Endothelial cell of umbilical vein (primary cell): ENCODE data around the gene ADGRG7. TPM values are rescaled to one million over a fixed set of nuclear protein-coding genes. Genes with fewer than 3 reads are reported as not detected.

ENCODE experiments used
- BruUV-seq: library from RNA; stranded (reverse); fragments of 400-500 nt; replicated peaks from 2 replicates; lab custom pipeline; 2021; lab: Mats Ljungman, UMichigan
- CTCF ChIA-PET: fragments of 300-600, 350-600 bp; sonication (Branson Sonifier 250); formaldehyde crosslinking; loops from one replicate; lab custom pipeline; 2021; ENCODE audit warnings: antibody characterized with exemption, inconsistent platforms; lab: Charles Lee
- POLR2A ChIA-PET: fragments of 300-600, 350-600 bp; sonication (Branson Sonifier 250); formaldehyde crosslinking; loops from one replicate; lab custom pipeline; 2021; ENCODE audit warnings: antibody characterized with exemption, inconsistent platforms; lab: Charles Lee
- DNase-seq: peaks from one replicate; pipeline ENCODE4 v3.0.0-alpha.2; 2011; ENCODE audit warnings: low read depth, low spot score
- FAIRE-seq: peaks from 2 replicates; lab custom pipeline; 2011; peaks lifted over from hg19 to GRCh38; lab: Jason Lieb, UNC
- H2AFZ ChIP-seq: 2 replicates; pipeline ENCODE4 v1.6.0; 2012; ENCODE audit warnings: low read depth, low read length, control low read depth, inconsistent platforms
- H3K27ac ChIP-seq: 2 replicates; pipeline ENCODE4 v1.5.1; 2011; ENCODE audit warnings: low read depth, mild to moderate bottlenecking, control low read depth, low read length, moderate library complexity; ENCODE audit not compliant: insufficient read depth
- H3K27me3 ChIP-seq, 2 experiments: 2 replicates each; pipeline versions ENCODE4 v1.6.0 to v1.6.1; 2011; ENCODE audit warnings: low read length in 2 of 2, mixed read lengths in 1 of 2; ENCODE audit not compliant: control insufficient read depth in 2 of 2, insufficient read depth in 2 of 2
- H3K36me3 ChIP-seq, 2 experiments: 2 replicates in 1 of 2; 3 replicates in 1 of 2; pipeline ENCODE4 v1.5.1; 2011; ENCODE audit warnings: low read length in 2 of 2, mild to moderate bottlenecking in 1 of 2, moderate library complexity in 1 of 2; ENCODE audit not compliant: control insufficient read depth in 2 of 2, insufficient read depth in 2 of 2; ENCODE audit errors: extremely low read depth in 1 of 2
- H3K4me1 ChIP-seq: 3 replicates; pipeline ENCODE4 v1.5.1; 2011; ENCODE audit warnings: mild to moderate bottlenecking, low read length; ENCODE audit not compliant: control insufficient read depth, insufficient read depth; ENCODE audit errors: extremely low read depth
- H3K4me2 ChIP-seq: 2 replicates; pipeline ENCODE4 v1.6.1; 2011; ENCODE audit warnings: low read length, control low read depth, mixed read lengths; ENCODE audit not compliant: insufficient read depth
- H3K4me3 ChIP-seq, 3 experiments: fragments of 200-600 bp in 1 of 3; sonication (generic), shearing (Covaris generic) in 1 of 3; replicated peaks in 1 of 3; 2 replicates each; pipeline ENCODE4 v1.5.1; 2011 to 2016; ENCODE audit warnings: control low read depth in 3 of 3, low read length in 3 of 3, mild to moderate bottlenecking in 2 of 3, inconsistent platforms in 1 of 3, low read depth in 1 of 3, moderate library complexity in 1 of 3; ENCODE audit not compliant: insufficient read depth in 1 of 3
- H3K79me2 ChIP-seq: 2 replicates; pipeline ENCODE4 v1.6.0; 2012; ENCODE audit warnings: low read length, inconsistent platforms; ENCODE audit not compliant: control insufficient read depth, insufficient read depth
- H3K9ac ChIP-seq: replicated peaks from 2 replicates; pipeline ENCODE3; 2011; ENCODE audit warnings: low read length, control low read depth; ENCODE audit not compliant: insufficient read depth; ENCODE audit errors: extremely low read depth
- H3K9me1 ChIP-seq: replicated peaks from 3 replicates; pipeline ENCODE4 v1.6.0; 2011; ENCODE audit warnings: mild to moderate bottlenecking, low read length; ENCODE audit not compliant: control insufficient read depth, insufficient read depth; ENCODE audit errors: extremely low read depth
- H3K9me3 ChIP-seq: replicated peaks from 2 replicates; pipeline ENCODE4 v1.5.1; 2012; ENCODE audit warnings: low read length, inconsistent platforms; ENCODE audit not compliant: control insufficient read depth, insufficient read depth
- H4K20me1 ChIP-seq: replicated peaks from 2 replicates; pipeline ENCODE3; 2011; ENCODE audit warnings: mild to moderate bottlenecking, low read length; ENCODE audit not compliant: control insufficient read depth, insufficient read depth; ENCODE audit errors: extremely low read depth
- CTCF ChIP-seq, 2 donors: IDR thresholded peaks; 1 replicate in 1 of 2; 2 replicates in 1 of 2; pipeline ENCODE4 v1.5.1; 2011; ENCODE audit warnings: low read length in 2 of 2, mild to moderate bottlenecking in 2 of 2, moderate library complexity in 2 of 2, control low read depth in 1 of 2, inconsistent platforms in 1 of 2, low read depth in 1 of 2; ENCODE audit not compliant: insufficient read depth in 1 of 2; ENCODE audit errors: extremely low read depth in 1 of 2
- EZH2 ChIP-seq: IDR thresholded peaks from 2 replicates; pipeline ENCODE4 v1.6.1; 2012; ENCODE audit warnings: borderline replicate concordance, low read depth, mild to moderate bottlenecking, moderate library complexity, low read length, inconsistent platforms; ENCODE audit not compliant: severe bottlenecking
- FOS ChIP-seq: IDR thresholded peaks from 2 replicates; pipeline ENCODE4 v1.6.1; 2011; ENCODE audit warnings: mild to moderate bottlenecking, low read length, moderate library complexity, borderline replicate concordance; ENCODE audit not compliant: insufficient read depth
- JUN ChIP-seq: IDR thresholded peaks from 2 replicates; pipeline ENCODE4 v1.6.1; 2011; ENCODE audit warnings: borderline replicate concordance, low read depth; ENCODE audit not compliant: insufficient read length, insufficient read depth
- POLR2A ChIP-seq: IDR thresholded peaks from 2 replicates; pipeline ENCODE4 v1.6.1; 2012; ENCODE audit warnings: low read depth, mild to moderate bottlenecking, control low read depth, low read length
- dilution Hi-C: fragments of 300-500 bp; cut with MboI; formaldehyde crosslinking; loops from one replicate; pipeline ENCODE4 v1.15.0; 2019; ENCODE audit warnings: low sequenced_read_pairs; ENCODE audit not compliant: extremely low pct_ligation_motif_present
- intact Hi-C: fragments of 100-400 bp; cut with micrococcal nuclease; formaldehyde crosslinking; loops from one replicate; pipeline ENCODE4 v1.10.0; 2022
- polyA plus RNA-seq, 4 experiments: library from polyadenylated mRNA; depleted of rRNA in 3 of 4; stranded (reverse) in 3 of 4; unstranded in 1 of 4; fragments of >200 nt; gene quantifications; 2 replicates each; pipeline versions ENCODE4 v1.2.1 to v1.2.3, GENCODE V29; 2011 to 2012; ENCODE audit warnings: missing spikeins in 1 of 4
- total RNA-seq: library from RNA; stranded (reverse); gene quantifications from 2 replicates; pipeline ENCODE4 v1.2.3, GENCODE V29; 2021

The ADGRG7 gene
- total and polyA plus RNA-seq, 2 donors (not counting 3 experiments of a cell fraction or from before 2014, with no cell fraction given) = not detected

- Histone ChIP-seq H3K9ac (no peak overlapping the region), H3K4me1 (no peaks in the 10 kb centered on the region), H2AFZ (no peak overlapping the region), H3K27me3 (peaks cover 2 to 7% of the 10 kb centered on the region in 2 experiments), H3K9me1 (no peaks in the 10 kb centered on the region), H3K4me3 (no peak overlapping the region), H3K27ac (no peak overlapping the region), H3K36me3 (no peaks in the 10 kb centered on the region), H3K79me2 (no peaks in the 10 kb centered on the region), H4K20me1 (no peaks in the 10 kb centered on the region), H3K9me3 (no peaks in the 10 kb centered on the region), H3K4me2 (no peak overlapping the region)
- dilution Hi-C loops (no loop called here), intact Hi-C loops (no loop called here)
- FAIRE-seq (no peak), DNase-seq (peak; percentile 13)
- POLR2A ChIA-PET = no interaction called here
- BruUV-seq = no TSS peak
- TF ChIP-seq JUN (no peak), CTCF (IDR thresholded peaks at IDR 0.05; ENCODE audit: extremely low read depth in 1 of 2, insufficient read depth in 1 of 2, low read depth in 1 of 2, low read length in 2 of 2) (peak; percentile 18 to 22)
- CTCF ChIA-PET = interaction anchor here (0.5 to 3.4 kb wide), 12 partner anchors 13 to 238 kb away, joined by 3 to 25 read pairs (median 4); no protein-coding TSS in a partner anchor
Measured at GRCh38 chr3:100603469-100603868, 5.9 kb upstream of the ADGRG7 start.

- no peaks in the 10 kb centered on the region for H3K79me2 ChIP-seq
- POLR2A ChIA-PET = no interaction called here
- no peak overlapping the region for H3K4me3 ChIP-seq
- FAIRE-seq = no peak
- TF ChIP-seq FOS = no peak
- no peak for TF ChIP-seq EZH2
- TF ChIP-seq JUN = no peak
- no peak for TF ChIP-seq POLR2A
- H3K36me3 ChIP-seq = no peaks in the 10 kb centered on the region
- dilution Hi-C loops (no loop called here), intact Hi-C loops (no loop called here)
- no peaks in the 10 kb centered on the region for H3K9me1 ChIP-seq
- BruUV-seq = no TSS peak
- no peak overlapping the region for H3K4me2 ChIP-seq
- no peak overlapping the region for H3K9ac ChIP-seq
- H2AFZ ChIP-seq = no peak overlapping the region
- H4K20me1 ChIP-seq = no peaks in the 10 kb centered on the region
- H3K27me3 ChIP-seq = peaks cover 6 to 15% of the 10 kb centered on the region in 2 experiments
- no peaks in the 10 kb centered on the region for H3K9me3 ChIP-seq
- CTCF ChIA-PET = interaction anchor here (3.4 kb wide), 1 partner anchor 15 kb away, joined by 25 read pairs; no protein-coding TSS in a partner anchor
- no peaks in the 10 kb centered on the region for H3K4me1 ChIP-seq
- no peak for DNase-seq
- H3K27ac ChIP-seq = no peak overlapping the region
Measured at GRCh38 chr3:100605358-100605757, 4.0 kb upstream of the ADGRG7 start.
